Stomach (tissue), 9 donors: ENCODE data around the gene TMEM271. TPM values are rescaled to one million over a fixed set of nuclear protein-coding genes. Genes with fewer than 3 reads are reported as not detected.

Experiments used
- DNase-seq, 2 donors: peaks; one replicate each; pipeline versions ENCODE4 v3.0.0 to v3.0.0-alpha.2; 2013 to 2019
- H3K27ac ChIP-seq, 5 donors: fragments of 200-600 bp in 4 of 5; sonication (generic) in 4 of 5; one replicate each; pipeline ENCODE4 v1.5.1; 2013 to 2019; ENCODE audit warnings: mild to moderate bottlenecking in 1 of 5, moderate library complexity in 1 of 5
- H3K27me3 ChIP-seq, 3 donors: fragments of 200-600 bp; sonication (generic); one replicate each; pipeline ENCODE4 v1.5.1; 2017 to 2019; ENCODE audit warnings: mixed run types in 1 of 3
- H3K36me3 ChIP-seq, 4 donors: fragments of 200-600 bp; sonication (generic); 1 replicate in 3 of 4; 2 replicates in 1 of 4; pipeline ENCODE4 v1.5.1; 2016 to 2019
- H3K4me1 ChIP-seq, 4 donors: fragments of 200-600 bp; sonication (generic); one replicate each; pipeline ENCODE4 v1.5.1; 2016 to 2019
- H3K4me3 ChIP-seq, 4 donors: fragments of 200-600 bp; sonication (generic) in 3 of 4; one replicate each; pipeline ENCODE4 v1.5.1; 2016 to 2019; ENCODE audit warnings: mild to moderate bottlenecking in 1 of 4
- H3K9me3 ChIP-seq, 4 donors: fragments of 200-600 bp; sonication (generic); one replicate each; pipeline ENCODE4 v1.5.1; 2016 to 2019
- EP300 ChIP-seq: sonication (generic); formaldehyde crosslinking; IDR thresholded peaks from one replicate; pipeline ENCODE4 v1.6.1; 2017; ENCODE audit warnings: antibody characterized with exemption
- POLR2A ChIP-seq, 4 donors: fragments of 450-650 bp; IDR thresholded peaks; one replicate each; pipeline ENCODE4 v1.6.1; 2016; ENCODE audit warnings: antibody characterized with exemption in 4 of 4, control low read depth in 2 of 4, mild to moderate bottlenecking in 1 of 4, moderate library complexity in 1 of 4
- POLR2AphosphoS5 ChIP-seq, 3 donors: sonication (generic); formaldehyde crosslinking; IDR thresholded peaks; one replicate each; pipeline ENCODE4 v1.6.1; 2016; ENCODE audit warnings: antibody characterized with exemption in 3 of 3
- WGBS, 5 donors: extraction: QIAGEN DNeasy Blood & Tissue Kit in 3 of 5; methylation state at CpG; one replicate each; pipeline versions ENCODE4 v1.1.5 to v1.1.7; 2013 to 2018; 5-methylcytosine and 5-hydroxymethylcytosine counted together
- intact Hi-C: fragments of 100-400 bp; cut with DNase I; formaldehyde crosslinking; loops from one replicate; pipeline ENCODE4 v1.15.1; 2023; ENCODE audit warnings: low total_unique reads
- polyA plus RNA-seq, 3 donors: library from polyadenylated mRNA; stranded (reverse); fragments of 200-250 nt; gene quantifications; one replicate each; pipeline ENCODE4 v1.2.3, GENCODE V29; 2013
- total RNA-seq, 5 donors: library from RNA; depleted of rRNA; stranded (reverse); fragments of >200 nt; gene quantifications; one replicate each; pipeline versions ENCODE4 v1.1.0 to v1.2.3, GENCODE V29; 2014 to 2016
- TF ChIP-seq, protein P1 (sequence below), 7 experiments: fragments of 450-650 bp in 4 of 7; fragments of 200-600 bp in 3 of 7; sonication (generic) in 3 of 7; IDR thresholded peaks; one replicate each; pipeline ENCODE4 v1.5.1; 2016 to 2019; ENCODE audit warnings: antibody characterized with exemption in 7 of 7, control low read depth in 2 of 7, mild to moderate bottlenecking in 1 of 7
- donor health status: healthy with polysubstance abuse.
- donor health status: Bipolar disorder and iron deficiency.
- donor health status: healthy.

Gene TMEM271
- total and polyA plus RNA-seq, 8 donors: 0.03 TPM; not detected in 7

DNA sequence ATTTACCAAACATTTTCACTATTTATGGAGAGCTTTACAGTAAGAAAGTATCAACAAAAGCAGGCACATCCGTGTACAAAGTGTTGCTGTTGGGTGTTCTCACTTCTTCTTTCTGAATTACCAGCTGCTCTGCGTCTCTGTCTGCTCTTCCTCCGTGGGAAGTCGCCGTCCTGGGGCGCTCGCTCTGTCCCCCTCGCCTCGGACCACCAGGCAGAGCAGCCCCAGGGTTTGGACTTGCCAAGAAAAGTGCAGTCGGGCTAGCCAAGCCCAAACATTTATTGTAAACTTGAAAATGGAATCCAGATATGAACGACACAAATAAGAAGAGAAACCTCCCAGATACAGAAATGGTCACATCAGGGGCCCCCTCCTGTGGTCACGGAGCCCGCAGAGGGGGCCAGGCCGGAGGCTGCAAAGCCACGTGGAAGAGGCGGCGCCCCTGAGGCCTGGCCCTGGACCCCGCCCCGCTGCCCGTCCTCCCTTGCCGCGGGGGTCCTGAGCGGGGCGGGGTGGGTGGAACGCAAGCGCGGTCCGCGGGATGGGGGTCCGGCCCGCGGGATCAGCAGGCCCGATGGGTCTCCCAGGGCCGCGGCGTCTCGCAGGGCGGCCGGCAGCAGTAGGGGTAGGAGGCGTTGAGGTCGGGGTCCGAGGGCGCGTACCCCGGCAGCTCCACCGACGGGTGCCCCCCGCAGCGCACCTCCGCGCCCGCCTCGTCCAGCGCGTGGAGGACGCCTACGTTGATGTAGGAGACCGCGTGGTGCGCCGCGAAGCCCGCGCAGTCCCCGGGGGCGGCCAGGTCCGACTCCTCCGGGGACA is 1.5 kb downstream of the TMEM271 start:
- Histone ChIP-seq H3K9me3 (no peaks in the 10 kb centered on the region), H3K27me3 (peaks cover 31 to 98% (median 81%) of the 10 kb centered on the region in 3 donors), H3K4me3 (no peak overlapping the region), H3K4me1 (peaks cover 0 to 32% (median 16%) of the 10 kb centered on the region in 4 donors), H3K27ac (no peak overlapping the region), H3K36me3 (no peaks in the 10 kb centered on the region)
- WGBS, 5 donors: 8 to 15% (median 12%) methylated on average over 22 to 68 of the region's 68 CpGs
- intact Hi-C loops: no loop called here
- TF ChIP-seq POLR2AphosphoS5 (IDR thresholded peaks at IDR 0.05) (no peak), EP300 (no peak), POLR2A (IDR thresholded peaks at IDR 0.05) (no peak)
- TF ChIP-seq, protein P1, sequence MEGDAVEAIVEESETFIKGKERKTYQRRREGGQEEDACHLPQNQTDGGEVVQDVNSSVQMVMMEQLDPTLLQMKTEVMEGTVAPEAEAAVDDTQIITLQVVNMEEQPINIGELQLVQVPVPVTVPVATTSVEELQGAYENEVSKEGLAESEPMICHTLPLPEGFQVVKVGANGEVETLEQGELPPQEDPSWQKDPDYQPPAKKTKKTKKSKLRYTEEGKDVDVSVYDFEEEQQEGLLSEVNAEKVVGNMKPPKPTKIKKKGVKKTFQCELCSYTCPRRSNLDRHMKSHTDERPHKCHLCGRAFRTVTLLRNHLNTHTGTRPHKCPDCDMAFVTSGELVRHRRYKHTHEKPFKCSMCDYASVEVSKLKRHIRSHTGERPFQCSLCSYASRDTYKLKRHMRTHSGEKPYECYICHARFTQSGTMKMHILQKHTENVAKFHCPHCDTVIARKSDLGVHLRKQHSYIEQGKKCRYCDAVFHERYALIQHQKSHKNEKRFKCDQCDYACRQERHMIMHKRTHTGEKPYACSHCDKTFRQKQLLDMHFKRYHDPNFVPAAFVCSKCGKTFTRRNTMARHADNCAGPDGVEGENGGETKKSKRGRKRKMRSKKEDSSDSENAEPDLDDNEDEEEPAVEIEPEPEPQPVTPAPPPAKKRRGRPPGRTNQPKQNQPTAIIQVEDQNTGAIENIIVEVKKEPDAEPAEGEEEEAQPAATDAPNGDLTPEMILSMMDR (IDR thresholded peaks at IDR 0.05): no peak
- DNase-seq: no peak

DNA sequence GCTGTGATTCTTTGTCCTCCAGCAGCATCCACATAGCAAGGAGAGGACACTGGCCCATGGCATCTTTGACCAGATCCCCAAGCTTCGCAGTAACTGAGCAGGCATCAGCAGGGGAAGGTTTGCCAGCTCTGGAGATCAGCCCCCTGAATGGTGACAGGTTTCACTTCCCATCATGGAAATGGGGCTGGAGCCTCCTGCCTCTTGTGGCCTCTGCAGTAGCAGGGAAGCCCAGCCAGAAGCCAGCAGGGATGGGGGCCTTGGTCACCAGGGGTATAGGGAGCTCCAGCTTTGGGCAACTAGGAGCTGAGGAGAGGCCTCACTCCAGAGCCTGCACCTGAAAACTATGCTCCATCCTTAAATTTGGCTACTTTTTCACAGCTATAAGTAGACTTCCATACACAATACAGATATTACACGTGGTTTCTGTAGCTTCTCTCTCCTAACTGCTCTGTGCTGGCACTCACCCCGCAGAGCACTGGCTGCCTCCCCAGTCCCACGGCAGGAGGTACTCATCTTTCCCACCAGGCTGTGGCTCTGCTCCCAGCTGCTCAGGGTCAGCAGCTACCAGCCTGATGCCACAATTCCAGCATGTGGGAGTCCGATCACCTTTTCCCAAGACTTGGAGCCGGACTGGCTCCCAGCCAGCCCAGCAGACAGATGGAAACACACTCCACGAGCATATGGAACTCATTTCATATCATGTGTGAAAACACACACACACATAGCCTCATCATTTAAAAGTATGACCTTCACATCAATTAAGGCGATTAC is 2.8 kb downstream of the TMEM271 start:
- H3K9me3 ChIP-seq: no peaks in the 10 kb centered on the region
- H3K4me3 ChIP-seq: no peak overlapping the region
- peaks cover 19 to 98% (median 70%) of the 10 kb centered on the region in 3 donors for H3K27me3 ChIP-seq
- no peaks in the 10 kb centered on the region for H3K36me3 ChIP-seq
- intact Hi-C loops: no loop called here
- WGBS, 5 donors: 67 to 73% (median 68%) methylated on average over 8 of the region's 8 CpGs
- no peak for DNase-seq
- H3K27ac ChIP-seq: no peak overlapping the region
- TF ChIP-seq EP300: no peak
- TF ChIP-seq, protein P1 (IDR thresholded peaks at IDR 0.05): no peak
- TF ChIP-seq POLR2A (IDR thresholded peaks at IDR 0.05): no peak
- TF ChIP-seq POLR2AphosphoS5 (IDR thresholded peaks at IDR 0.05): no peak
- H3K4me1 ChIP-seq: peaks cover 0 to 32% (median 16%) of the 10 kb centered on the region in 4 donors

DNA sequence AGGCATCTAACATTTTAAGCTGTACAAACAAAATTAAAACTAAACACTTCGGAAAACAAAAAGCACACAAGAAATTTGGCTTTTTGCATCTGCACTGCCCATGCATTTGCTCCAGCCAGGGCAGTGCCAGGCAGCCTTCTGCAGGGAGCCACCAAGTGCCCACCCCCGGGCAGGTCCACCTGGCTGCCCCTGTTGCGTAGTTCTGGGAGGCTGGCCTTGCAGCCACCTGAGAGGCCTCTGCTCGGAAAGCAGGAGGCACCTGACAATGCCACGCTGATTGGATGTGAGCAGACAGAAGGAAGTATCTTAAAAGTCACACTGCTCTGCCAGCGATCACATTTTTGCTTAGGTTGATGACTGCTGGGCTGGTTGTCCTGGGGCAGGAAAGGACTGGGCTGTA is 3.5 kb downstream of the TMEM271 start:
- no peak for DNase-seq
- no peaks in the 10 kb centered on the region for H3K36me3 ChIP-seq
- H3K9me3 ChIP-seq: no peaks in the 10 kb centered on the region
- H3K4me3 ChIP-seq: no peak overlapping the region
- peaks cover 15 to 98% (median 63%) of the 10 kb centered on the region in 3 donors for H3K27me3 ChIP-seq
- intact Hi-C loops: no loop called here
- TF ChIP-seq POLR2A (IDR thresholded peaks at IDR 0.05) (no peak), POLR2AphosphoS5 (IDR thresholded peaks at IDR 0.05) (no peak), EP300 (no peak)
- TF ChIP-seq, protein P1 (IDR thresholded peaks at IDR 0.05): no peak
- H3K27ac ChIP-seq: no peak overlapping the region
- peaks cover 0 to 26% (median 13%) of the 10 kb centered on the region in 4 donors for H3K4me1 ChIP-seq
- WGBS, 5 donors: 78 to 87% (median 83%) methylated on average over 6 of the region's 6 CpGs

DNA sequence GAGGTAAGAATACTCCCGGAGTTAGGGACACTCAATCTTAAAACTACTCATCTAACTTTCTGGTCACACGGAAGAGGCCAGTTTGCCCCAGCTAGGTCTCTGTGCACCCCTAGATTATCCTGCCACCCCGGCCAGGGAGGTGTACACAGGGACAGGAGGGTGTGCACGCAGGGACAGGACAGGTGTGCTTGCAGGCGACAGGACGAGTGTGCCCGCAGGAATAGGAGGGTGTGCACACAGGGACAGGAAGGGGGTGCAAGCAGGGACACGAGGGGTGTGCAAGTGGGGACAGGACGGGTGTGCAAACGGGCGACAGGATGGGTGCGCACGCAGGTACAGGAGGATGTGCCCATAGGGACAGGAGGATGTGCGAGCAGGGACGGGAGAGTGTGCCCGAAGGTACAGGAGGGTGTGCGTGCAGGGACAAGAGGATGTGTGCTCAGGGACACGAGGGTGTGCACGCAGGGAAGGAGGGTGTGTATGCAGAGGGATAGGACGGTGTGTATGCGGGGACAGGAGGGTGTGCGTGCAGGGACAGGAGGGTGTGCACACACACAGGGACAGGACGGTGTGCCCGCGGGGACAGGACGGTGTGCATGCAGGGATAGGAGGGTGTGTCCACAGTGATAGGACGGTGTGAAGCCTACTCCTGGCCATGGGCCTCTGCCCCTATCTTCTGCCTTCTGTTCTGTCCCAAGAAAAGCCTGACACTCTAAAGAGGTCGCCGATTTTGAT is 4.1 kb downstream of the TMEM271 start:
- no peaks in the 10 kb centered on the region for H3K36me3 ChIP-seq
- 83 to 86% (median 86%) methylated on average over 29 of the region's 29 CpGs for WGBS, 5 donors
- intact Hi-C loops: no loop called here
- no peak for DNase-seq
- no peak overlapping the region for H3K4me3 ChIP-seq
- no peak overlapping the region for H3K27ac ChIP-seq
- TF ChIP-seq POLR2A (IDR thresholded peaks at IDR 0.05): no peak
- TF ChIP-seq, protein P1 (IDR thresholded peaks at IDR 0.05): no peak
- no peak for TF ChIP-seq POLR2AphosphoS5 (IDR thresholded peaks at IDR 0.05)
- no peak for TF ChIP-seq EP300
- H3K9me3 ChIP-seq: no peaks in the 10 kb centered on the region
- H3K27me3 ChIP-seq: peaks cover 11 to 98% (median 57%) of the 10 kb centered on the region in 3 donors
- peaks cover 0 to 20% (median 9%) of the 10 kb centered on the region in 4 donors for H3K4me1 ChIP-seq
